GM21576 (cell line): ENCODE data around the gene SRD5A1.

Experiments used
- ATAC-seq: cut with Tn5 transposase; IDR thresholded peaks from one replicate; pipeline ENCODE4 v1.9.1; 2021; ENCODE audit warnings: mild to moderate bottlenecking, moderate library complexity; ENCODE audit not compliant: unreplicated experiment

SRD5A1 gene

DNA sequence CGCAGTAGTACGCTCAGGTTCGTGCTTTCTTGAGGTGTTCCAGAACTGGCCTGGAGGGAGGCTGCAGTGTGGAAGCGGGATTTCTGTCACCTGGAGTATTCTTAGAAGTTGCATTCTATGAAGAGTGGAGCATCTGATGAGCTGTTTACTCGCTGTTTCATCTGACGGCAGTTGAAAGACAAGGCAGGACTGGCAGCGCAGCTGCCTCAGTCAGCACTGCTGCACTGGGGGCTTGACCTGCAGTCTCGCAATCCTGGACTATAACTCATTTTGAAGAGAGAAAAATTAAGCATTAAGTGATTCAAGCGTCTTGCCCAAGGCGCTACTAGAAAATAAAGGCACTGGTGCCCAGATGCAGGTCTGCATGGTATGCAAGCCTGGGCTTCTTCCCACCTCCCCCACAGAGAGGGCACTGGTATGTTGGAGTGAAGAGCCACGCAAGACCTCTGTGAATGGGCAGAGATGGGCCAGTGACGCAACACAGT is 90.6 kb downstream of the SRD5A1 start:
- ATAC-seq, result no peak
